Inferior parietal cortex (tissue), 1 donor: ENCODE data around the gene OR2M2.

Experiments
- DNase-seq: peaks from one replicate; pipeline ENCODE4 v3.0.0-alpha.2; 2016; ENCODE audit errors: extremely low spot score

Gene OR2M2, protein sequence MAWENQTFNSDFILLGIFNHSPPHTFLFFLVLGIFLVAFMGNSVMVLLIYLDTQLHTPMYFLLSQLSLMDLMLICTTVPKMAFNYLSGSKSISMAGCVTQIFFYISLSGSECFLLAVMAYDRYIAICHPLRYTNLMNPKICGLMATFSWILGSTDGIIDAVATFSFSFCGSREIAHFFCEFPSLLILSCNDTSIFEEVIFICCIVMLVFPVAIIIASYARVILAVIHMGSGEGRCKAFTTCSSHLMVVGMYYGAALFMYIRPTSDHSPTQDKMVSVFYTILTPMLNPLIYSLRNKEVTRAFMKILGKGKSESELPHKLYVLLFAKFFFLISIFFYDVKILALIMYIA

GRCh38 chr1:248174521-248174920 lies at the start of gene OR2M2:
Gene OR2M2 (plus strand): TSS chr1:248174821. CDS start chr1:248179986, 5,165 bp downstream.
- no peak for DNase-seq

GRCh38 chr1:248127653-248128052 lies 47.0 kb upstream of the OR2M2 start:
- no peak for DNase-seq

DNA sequence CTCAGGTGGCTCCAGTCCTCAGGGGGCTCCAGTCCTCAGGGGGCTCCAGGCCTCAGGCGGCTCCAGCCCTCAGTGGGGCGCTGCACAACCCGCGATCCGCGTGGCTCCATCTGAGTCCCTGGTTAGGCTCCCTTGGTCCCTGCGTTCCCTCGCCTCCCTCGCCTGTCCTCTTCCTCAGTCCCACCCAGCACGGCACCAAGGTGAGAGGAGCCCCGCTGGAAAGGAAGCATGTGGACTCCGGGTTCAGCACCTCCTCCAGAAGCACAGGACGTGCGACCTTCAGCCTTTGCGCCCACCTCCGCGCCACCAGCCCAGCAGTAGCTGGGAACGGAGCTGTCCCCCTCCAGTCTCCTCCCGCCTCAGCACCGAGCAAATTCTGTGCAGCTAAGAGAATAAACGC lies 37.8 kb upstream of the OR2M2 start:
- no peak for DNase-seq

- no peak for DNase-seq
Measured at GRCh38 chr1:248140846-248141245, 33.8 kb upstream of the OR2M2 start.

DNA sequence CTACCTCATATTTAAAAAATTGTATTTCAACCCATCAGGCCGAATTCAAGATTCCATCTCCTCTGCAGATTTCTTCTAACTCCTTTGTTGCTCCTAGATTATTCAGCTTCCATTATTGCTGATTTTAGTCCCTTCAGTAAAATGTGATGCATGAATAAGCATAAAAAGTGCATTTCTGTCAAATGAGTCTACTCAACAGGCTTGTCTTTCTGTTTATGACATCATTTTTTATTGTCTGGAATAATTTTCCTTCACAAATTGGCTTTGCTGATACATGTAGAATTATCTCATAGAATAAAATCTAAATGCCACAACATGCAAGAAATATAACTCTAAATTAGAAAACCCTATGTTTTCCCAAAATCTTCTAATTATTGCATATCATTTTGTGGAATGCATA lies 31.3 kb upstream of the OR2M2 start:
- DNase-seq = no peak

DNA sequence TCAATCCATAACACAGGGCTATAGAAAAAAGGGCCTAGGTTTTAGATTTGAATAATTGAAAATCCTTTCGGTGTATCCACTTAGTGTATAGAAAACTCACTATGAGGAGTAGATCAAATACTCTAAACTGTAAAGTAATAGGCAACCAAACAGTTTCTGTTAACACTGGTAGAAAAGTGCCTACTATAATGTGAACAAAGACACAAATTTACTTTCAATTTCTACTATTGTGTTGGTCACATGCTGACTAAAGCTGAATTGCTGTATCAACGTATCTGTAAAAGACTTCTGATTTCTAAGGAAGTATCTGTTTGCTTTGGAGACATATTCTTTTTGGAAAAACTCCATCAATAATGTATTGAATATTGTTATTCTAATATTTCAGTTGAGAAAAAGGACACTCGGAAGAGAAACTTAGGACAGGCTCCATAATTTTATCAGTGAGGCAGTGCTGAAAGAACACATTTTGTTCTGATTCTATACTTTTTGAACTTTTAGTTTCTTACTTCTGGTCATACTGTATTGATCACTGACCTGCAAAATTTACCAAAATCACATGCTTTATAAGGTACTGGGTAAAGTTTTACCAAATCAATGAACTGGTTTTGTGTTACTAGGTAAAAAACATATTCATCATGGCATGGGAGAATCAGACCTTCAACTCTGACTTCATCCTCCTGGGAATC lies 30.0 kb upstream of the OR2M2 start, which contains the start of gene OR2M5:
TSS of gene OR2M5 (plus strand) at position 636 of the 686 bp plus-strand sequence. CDS start at position 636, 0 bp downstream.
- no peak for DNase-seq

DNA sequence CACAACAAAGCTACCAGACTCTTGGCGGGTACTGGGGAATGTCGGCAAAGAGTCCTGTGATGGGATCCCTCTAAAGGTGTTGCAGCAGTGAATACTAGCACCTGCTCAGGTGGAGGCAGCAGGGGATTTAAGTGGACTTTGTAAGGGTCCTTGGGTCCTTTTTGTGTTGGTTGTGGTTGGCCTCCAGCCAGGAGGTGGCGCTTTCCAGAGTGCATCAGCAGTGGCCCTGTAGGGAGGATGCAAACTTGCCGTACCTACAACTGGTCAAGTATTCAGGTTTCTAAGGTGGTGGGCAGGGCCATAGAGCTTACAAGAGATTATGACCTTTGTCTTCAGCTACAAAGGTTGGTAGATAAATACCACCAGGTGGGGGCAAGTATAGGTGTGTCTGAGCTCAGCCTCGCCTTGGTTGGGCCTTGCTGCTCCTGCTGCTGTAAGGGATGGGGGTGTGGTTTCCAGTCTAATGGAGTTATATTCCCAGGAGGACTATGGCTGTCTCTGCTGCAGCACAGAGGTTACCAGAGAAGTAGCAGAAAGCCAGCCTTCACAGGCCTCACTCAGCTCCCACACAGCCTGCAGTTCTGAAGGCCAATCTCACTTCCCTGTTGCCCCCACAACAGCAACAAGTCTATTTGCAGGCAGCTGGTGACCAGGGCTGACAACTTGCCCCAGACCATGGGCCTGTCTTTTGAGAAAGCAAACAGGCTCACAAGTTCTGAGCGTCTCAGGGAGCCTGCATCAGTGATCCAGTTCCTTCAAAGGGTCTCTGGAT lies 22.4 kb upstream of the OR2M2 start:
- no peak for DNase-seq

DNA sequence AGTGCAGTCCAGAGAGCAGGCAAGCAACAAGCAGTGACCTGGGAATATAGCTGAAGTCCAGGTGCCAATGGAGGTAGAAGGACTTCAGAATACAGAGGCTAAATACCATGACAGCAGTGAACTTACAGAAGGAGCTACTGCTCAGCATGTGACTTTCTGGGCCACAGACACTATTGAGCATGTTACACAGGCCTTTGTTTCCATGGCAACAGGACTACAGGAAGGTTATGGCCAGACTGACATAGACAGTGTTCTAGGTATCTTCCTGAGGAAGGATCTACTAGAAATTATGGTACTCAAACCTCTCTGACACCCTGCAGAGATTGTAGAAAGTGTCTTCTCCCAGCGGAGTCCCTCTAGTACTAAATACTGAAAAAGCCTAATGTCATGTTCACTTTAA lies 18.7 kb upstream of the OR2M2 start:
- DNase-seq = no peak

DNA sequence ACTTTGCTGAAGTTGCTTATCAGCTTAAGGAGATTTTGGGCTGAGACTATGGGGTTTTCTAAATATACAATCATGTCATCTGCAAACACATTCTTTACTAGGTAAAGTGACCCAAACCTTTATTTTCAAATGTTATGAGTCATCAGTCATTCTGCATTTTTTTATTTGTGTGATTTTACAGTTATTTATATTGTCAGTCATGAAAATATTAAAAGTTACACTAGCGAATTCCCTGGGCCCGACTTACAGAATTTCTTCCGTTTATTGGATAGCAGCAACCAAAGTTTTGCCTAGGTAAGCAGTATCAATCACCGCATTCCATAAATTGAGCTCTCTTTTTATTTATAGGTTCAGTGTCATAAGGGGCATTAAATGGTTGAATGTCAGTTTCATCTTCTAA lies 15.9 kb upstream of the OR2M2 start:
- no peak for DNase-seq

GRCh38 chr1:248164031-248164430 lies 10.6 kb upstream of the OR2M2 start:
- no peak for DNase-seq

GRCh38 chr1:248165186-248165585 lies 9.4 kb upstream of the OR2M2 start:
- no peak for DNase-seq

DNA sequence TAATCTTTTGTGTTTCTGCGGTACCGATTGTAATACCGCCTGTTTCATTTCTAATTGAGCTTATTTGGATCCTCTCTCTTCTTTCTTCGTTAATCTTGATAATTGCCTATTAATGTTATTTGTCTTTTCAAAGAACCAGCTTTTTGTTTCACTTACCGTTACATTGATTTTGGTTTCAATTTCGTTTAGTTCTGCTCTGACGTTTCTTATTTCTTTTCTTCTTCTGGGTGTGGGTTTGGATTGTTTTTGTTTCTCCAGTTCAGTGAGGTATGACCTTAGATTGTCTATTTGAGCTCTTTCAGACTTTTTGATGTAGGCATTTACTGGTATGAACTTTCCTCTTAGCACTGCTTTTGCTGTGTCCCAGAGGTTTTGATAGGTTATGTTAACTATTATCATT lies 9.4 kb downstream of the OR2M2 start:
- DNase-seq = no peak

- no peak for DNase-seq
Measured at GRCh38 chr1:248187363-248187762, 12.7 kb downstream of the OR2M2 start.

DNA sequence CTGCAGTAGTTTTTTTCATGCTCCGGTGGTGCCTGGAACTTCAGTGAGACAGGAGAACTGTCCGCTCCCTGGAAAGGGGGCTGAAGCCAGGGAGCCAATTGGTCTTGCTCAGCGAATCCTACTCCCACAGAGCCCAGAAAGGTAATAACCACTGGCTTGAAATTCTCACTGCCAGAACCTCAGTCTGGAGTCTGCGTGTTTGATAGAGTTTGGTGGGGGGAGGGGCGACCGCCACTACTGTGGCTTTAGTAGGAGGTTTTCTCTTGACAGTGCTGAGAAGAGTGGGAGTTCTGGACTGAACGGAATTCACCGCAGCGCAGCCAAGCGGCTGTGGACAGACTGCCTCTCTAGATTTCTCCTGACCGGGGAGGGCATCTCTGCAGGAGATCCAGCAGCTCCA lies 14.4 kb downstream of the OR2M2 start:
- no peak for DNase-seq

DNA sequence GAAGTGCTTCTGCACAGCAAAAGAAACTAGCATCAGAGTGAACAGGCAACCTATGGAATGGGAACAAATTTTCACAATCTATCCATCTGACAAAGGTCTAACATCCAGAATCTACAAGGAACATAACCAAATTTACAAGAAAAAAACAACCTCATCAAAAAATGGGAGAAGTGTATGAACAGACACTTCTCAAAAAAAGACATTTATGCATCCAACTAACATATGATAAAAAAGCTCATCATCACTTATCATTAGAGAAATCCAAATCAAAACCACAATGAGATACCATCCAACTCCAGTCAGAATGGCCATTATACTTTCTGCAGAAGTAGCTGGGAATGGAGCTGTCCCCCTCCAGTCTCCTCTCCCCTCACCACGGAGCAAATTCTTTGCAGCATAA lies 19.5 kb downstream of the OR2M2 start:
- DNase-seq = no peak

GRCh38 chr1:248196965-248197364 lies 22.3 kb downstream of the OR2M2 start, which contains the start of gene OR2M3:
Gene OR2M3 (plus strand): TSS chr1:248197265. CDS start chr1:248203068, 5,803 bp downstream.
- DNase-seq = no peak

GRCh38 chr1:248215880-248216279 lies 41.3 kb downstream of the OR2M2 start:
- DNase-seq = no peak

DNA sequence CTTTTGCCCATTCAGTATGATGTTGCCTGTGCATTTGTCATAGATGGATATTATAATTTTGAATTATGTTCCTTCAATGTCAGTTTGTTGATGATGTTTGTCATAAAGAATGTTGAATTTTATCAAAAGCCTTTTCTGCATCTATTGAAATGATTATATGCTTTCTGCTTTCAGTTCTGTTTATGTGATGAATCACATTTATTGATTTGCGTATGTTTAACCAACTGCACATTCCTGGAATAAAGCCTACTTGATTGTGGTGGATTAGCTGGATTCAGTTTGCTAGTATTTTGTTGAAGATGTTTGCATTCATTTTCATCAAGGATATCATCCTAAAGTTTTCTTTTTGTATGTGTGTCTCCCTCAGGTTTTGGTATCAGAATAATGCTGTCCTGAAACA lies 50.9 kb downstream of the OR2M2 start:
- no peak for DNase-seq

GRCh38 chr1:248229360-248229908 lies 54.8 kb downstream of the OR2M2 start:
- no peak for DNase-seq
